H7 (cell line): Measurements from ENCODE around the gene PDIK1L. TPM values are rescaled to one million over a fixed set of nuclear protein-coding genes. Genes with fewer than 3 reads are reported as not detected.
"Not testable (repeated sequence)": the region's sequence is repeated elsewhere in the genome, so short reads cannot be mapped to it uniquely, and the experiment has no call there.

Experiments used
- DNase-seq: peaks from one replicate; pipeline ENCODE4 v3.0.0; 2012
- H3K27me3 ChIP-seq: 2 replicates; pipeline ENCODE4 v1.6.0; 2011; ENCODE audit warnings: mild to moderate bottlenecking, low read length; ENCODE audit not compliant: control insufficient read depth, insufficient read depth
- H3K36me3 ChIP-seq: replicated peaks from 2 replicates; pipeline ENCODE4 v1.5.1; 2011; ENCODE audit warnings: low read length; ENCODE audit not compliant: control insufficient read depth, insufficient read depth
- H3K4me3 ChIP-seq: 2 replicates; pipeline ENCODE4 v1.5.1; 2011; ENCODE audit warnings: low read depth, mild to moderate bottlenecking, control low read depth, low read length, moderate library complexity; ENCODE audit not compliant: insufficient read depth
- total RNA-seq: library from RNA; depleted of rRNA; stranded (reverse); fragments of >200 nt; shearing (Covaris generic); gene quantifications from 2 replicates; pipeline ENCODE4 v1.2.3, GENCODE V29; 2014

Gene PDIK1L
- total RNA-seq, 1 experiment from 2014 or later: 6.0 TPM

DNA sequence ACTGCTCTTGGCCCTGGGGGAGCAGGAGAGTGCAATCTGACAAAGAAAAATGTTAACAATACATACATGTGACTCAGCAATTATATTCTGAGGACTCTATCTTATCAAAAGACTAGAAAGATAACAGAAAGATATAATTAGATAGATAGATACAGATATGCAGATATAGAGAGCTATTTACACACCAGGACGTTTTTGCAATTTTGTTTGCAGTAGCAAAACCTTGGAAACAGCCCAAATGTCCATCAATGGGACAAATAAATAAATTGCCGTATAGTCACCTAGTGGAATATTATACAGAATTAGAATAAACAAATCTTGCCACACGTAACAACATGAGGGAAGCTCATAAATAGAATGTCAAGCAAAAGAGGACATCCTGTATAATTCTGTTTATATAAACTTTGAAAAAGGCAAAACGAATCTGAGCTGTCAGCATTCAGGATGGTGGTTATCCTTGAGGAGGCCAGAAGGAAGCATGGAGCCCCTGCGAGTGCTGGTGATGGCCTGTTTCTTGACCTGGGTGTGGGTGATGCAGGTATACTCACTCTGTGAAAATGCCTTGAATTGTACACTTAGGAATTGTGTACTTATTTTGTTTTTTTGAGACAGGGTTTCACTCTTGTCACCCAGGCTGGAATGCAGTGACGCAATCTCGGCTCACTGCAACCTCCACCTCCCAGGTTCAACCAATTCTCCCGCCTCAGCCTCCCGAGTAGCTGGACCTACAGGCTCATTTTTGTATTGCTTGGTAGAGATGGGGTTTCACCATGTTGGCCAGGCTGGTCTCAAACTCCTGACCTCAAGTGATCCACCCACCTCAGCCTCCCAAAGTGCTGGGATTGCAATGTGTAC, 31.4 kb upstream of the PDIK1L start:
- DNase-seq: no peak
- Histone ChIP-seq H3K27me3 (no peaks in the 10 kb centered on the region; the same call in 1 of the 2 replicates), H3K4me3 (no peak overlapping the region), H3K36me3 (no peaks in the 10 kb centered on the region)

DNA sequence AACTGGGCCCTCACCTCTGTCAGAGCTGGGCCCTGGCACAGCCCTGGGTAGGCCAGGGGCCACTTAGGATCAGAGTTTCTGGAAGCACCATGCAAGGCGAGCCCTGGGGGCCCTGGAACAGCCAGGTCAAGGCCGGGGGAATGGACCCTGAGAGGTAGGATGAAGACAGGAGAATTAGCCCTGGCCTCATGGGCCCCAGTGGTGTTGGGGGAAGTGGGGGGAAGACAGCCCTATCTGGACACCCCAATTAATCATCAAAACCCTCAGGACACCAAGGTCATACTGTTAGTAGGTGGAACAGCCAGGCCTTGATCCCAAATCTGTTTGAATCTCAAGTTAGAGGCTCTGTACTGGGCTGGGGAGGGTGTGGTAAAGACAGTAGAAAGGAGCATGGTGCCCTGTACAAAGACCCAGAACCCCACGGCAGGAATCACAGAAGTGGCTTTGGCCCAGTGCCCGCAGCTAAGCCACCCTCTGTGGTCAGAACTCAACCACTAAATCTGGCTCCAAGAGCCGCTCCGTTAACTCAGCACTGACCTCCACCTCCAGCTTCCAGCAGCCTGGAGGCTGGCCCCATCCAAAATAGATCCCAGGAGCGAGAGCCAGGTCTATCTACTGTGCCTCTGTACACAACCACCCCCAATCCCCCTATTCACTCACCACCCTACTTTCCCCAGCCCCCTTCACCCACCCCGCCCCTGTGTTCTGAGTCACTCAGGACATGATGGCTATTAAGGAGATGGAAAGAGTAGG, 30.2 kb upstream of the PDIK1L start:
- H3K4me3 ChIP-seq: no peak overlapping the region
- H3K36me3 ChIP-seq: no peaks in the 10 kb centered on the region
- no peaks in the 10 kb centered on the region for H3K27me3 ChIP-seq
- no peak for DNase-seq

GRCh38 chr1:26082020-26082350, 29.6 kb upstream of the PDIK1L start:
- Histone ChIP-seq H3K36me3 (no peaks in the 10 kb centered on the region), H3K4me3 (no peak overlapping the region), H3K27me3 (no peaks in the 10 kb centered on the region)
- DNase-seq: no peak

GRCh38 chr1:26083208-26083607, 28.4 kb upstream of the PDIK1L start:
- H3K36me3 ChIP-seq: no peaks in the 10 kb centered on the region
- no peak for DNase-seq
- no peak overlapping the region for H3K4me3 ChIP-seq
- no peaks in the 10 kb centered on the region for H3K27me3 ChIP-seq

DNA sequence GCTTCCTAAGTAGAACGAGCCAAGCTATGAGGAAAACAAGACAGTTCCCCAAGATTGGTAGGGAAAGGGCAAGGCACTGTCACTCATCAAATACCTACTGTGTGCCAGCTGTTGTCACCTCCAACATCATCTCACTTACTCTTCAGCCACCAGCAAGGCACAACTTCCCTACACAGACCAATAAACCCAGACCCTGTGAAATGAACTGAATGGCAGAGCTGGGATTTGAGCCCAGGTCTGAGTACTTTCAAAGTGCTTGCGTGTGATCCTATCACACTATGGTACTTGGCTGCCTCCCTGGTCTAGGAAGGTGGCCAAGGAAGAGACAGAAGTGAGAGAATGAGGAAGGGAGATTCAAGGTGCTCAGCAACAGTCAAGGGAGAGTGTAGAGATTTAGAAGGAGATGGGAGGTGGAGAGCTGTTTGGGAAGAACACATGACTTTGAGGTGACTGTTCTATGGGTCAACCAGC, 27.5 kb upstream of the PDIK1L start:
- no peak for DNase-seq
- Histone ChIP-seq H3K27me3 (no peaks in the 10 kb centered on the region), H3K36me3 (no peaks in the 10 kb centered on the region), H3K4me3 (no peak overlapping the region)

DNA sequence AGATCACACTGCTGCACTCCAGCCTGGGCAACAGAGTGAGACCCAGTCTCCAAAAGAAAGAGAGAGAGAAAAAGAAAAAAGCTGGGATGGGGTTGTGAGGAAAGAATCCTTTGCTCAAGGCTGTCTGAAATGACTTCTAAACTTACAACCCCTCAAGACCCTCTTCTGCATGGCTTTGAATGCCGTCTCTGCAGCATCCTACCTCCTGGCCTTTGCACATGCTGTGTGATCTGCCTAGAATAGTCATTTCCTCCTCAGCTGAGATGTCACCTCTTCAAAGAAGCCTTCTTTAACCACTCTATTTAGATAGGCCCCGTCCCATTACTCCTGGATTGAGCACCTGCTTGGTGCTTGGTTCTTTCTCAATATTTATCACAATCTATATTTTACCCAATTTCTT, 26.8 kb upstream of the PDIK1L start:
- no peak for DNase-seq
- Histone ChIP-seq H3K27me3 (no peaks in the 10 kb centered on the region), H3K36me3 (no peaks in the 10 kb centered on the region), H3K4me3 (no peak overlapping the region)

GRCh38 chr1:26089125-26089524, 22.5 kb upstream of the PDIK1L start:
- Histone ChIP-seq H3K4me3 (no peak overlapping the region), H3K27me3 (peaks cover 1% of the 10 kb centered on the region; the same call in 1 of the 2 replicates), H3K36me3 (no peaks in the 10 kb centered on the region)
- DNase-seq: no peak

DNA sequence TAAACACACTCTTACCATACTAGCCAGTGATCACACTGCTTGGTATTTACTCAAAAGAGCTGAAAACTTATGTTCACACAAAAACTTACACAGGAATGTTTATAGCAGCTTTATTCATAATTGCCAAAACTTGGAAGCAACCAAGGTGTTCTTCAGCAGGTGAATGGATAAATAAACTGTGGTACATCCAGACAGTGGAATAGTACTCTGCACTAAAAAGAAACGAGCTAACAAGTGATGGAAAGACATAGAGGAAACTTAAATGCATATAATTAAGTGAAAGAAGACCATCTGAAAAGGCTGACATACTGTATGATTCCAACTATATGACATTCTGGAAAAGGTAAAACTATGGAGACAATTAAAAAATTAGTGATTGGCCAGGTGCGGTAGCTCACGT, 20.7 kb upstream of the PDIK1L start:
- peaks cover 1% of the 10 kb centered on the region; the same call in 1 of the 2 replicates for H3K27me3 ChIP-seq
- H3K36me3 ChIP-seq: no peaks in the 10 kb centered on the region
- DNase-seq: no peak
- no peak overlapping the region for H3K4me3 ChIP-seq

DNA sequence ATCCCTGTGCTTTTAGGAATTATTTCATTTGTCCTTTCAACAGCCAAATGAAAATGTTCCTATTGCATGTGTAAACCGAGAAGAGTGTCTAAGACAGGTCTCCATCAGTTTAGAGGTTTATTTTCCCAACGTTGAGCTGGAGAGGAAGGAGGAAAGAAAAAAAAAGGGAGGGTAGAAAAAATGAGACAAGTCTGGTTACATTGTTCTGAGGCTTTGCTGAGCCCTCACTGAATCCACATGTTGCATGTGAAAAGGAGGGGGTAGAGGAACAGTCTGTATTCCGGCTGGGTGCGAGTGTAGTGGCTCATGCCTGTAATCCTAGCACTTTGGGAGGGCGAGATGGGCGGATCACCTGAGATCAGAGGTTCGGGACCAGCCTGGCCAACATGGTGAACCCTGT, 19.2 kb upstream of the PDIK1L start:
- no peak overlapping the region for H3K4me3 ChIP-seq
- no peaks in the 10 kb centered on the region for H3K36me3 ChIP-seq
- no peak for DNase-seq
- peaks cover 1% of the 10 kb centered on the region; the same call in 1 of the 2 replicates for H3K27me3 ChIP-seq

DNA sequence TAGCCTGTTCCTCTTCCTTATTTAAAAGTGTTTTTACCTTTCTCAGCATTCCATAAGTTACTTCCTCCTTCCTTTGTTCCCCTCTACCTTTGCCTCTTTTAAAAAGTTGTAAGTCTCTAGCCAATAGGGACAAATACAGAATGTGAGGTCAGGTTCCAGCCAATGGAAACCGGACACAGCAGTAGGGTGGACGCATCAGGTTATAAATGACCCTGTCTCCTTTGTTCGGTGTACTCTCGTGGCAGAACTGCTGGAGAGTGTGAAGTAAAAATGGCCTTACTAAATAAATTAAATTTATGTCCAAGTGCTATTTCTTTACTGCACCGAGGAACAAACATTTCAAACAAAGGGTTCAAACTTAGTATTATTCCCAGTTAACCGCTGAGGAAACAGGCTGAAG, 18.1 kb upstream of the PDIK1L start:
- not testable (repeated sequence) for DNase-seq, H3K4me3 ChIP-seq

GRCh38 chr1:26094076-26094669, 17.5 kb upstream of the PDIK1L start:
- Histone ChIP-seq H3K36me3 (no peaks in the 10 kb centered on the region), H3K27me3 (peaks cover 1% of the 10 kb centered on the region; the same call in 1 of the 2 replicates), H3K4me3 (no peak overlapping the region)
- DNase-seq: peak; percentile 36

More for the DNA sequence above, 18.1 kb upstream of the PDIK1L start:
- H3K36me3 ChIP-seq, H3K27me3 ChIP-seq: not testable (repeated sequence)

DNA sequence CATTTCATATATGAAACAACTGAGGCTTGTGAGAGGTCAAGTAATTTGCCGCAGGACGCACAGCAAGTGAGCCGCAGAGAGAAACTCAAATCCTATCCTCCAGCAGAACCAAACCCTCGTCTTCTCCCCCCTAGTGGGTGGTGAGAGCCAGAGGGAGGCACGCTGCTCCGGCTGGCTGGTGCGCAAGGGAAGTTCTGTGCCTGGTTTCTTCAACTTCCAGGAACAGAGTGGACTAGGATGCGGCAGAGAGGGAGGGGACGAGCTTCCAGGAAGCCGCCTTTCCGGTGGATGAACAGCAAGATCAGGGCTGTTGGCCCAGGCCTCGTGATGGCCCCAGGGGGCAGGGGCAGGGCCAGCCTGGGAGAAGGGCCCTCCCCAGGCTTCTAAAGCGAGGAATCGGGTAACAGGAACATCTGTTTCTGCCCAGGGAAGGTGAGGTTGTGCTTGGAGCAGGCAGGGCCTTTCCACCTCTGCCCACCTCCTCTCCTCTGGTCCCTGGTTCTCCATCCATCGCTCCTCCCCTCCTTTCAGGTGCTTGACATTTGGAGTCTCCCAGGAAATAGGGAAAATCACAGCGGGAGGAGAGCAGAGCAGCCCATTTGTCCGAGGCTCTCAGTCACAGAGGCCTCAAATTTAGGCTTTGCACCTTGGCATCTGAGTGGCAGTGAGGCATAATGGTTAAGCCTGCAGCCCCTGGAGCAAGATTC, 16.8 kb upstream of the PDIK1L start:
- Histone ChIP-seq H3K4me3 (no peak overlapping the region), H3K27me3 (peaks cover 1% of the 10 kb centered on the region; the same call in 1 of the 2 replicates), H3K36me3 (no peaks in the 10 kb centered on the region)
- peak; percentile 87 for DNase-seq

- Histone ChIP-seq H3K4me3 (no peak overlapping the region), H3K27me3 (peaks cover 1% of the 10 kb centered on the region; the same call in 1 of the 2 replicates), H3K36me3 (no peaks in the 10 kb centered on the region)
- DNase-seq: no peak
Measured at GRCh38 chr1:26096471-26096870, 15.2 kb upstream of the PDIK1L start.

DNA sequence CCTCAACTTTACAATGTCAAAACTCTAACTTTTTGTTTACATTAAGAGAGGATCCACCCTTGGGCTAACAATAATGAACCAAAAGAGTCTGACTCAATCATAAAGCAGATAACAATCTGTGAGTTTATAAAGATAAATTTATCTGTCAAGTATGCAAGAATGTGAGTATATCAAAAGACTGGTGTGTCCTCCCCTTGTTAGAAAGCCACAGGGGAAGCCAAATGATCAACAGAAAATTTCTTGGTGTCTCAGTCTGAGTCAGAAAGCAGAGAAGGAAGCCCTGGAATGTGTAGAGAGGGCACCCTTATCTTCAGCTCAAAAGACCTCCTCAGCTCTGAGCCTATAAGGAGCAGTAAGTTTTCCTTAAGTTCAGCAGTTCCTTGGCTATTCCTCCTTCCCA, 13.9 kb upstream of the PDIK1L start:
- no peaks in the 10 kb centered on the region; the same call in 1 of the 2 replicates for H3K27me3 ChIP-seq
- H3K4me3 ChIP-seq: no peak overlapping the region
- no peak for DNase-seq
- no peaks in the 10 kb centered on the region for H3K36me3 ChIP-seq
